ENCODE results near the gene CHST5. TPM values are rescaled to one million over a fixed set of nuclear protein-coding genes. Genes with fewer than 3 reads are reported as not detected.

Gene CHST5
- total and polyA plus RNA-seq, 2 of the 13 experiments (the other 11 are each of a cell fraction or from before 2014, with no cell fraction given) = 0.05 TPM; not detected in 1

DNA sequence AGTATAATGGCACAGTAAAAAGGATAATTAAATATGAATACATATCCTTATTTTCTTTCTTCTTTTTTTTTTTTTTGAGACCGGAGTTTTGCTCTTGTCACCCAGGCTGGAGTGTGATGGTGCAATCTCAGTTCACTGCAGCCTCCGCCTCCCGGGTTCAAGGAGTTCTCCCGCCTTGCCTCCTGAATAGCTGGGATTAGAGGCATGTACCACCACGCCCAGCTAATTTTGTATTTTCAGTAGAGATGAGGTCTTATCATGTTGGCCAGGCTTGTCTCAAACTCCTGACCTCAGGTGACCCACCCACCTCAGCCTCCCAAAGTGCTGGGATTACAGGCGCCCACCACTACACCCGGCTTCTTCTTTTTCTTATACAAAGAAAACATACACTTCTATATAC, 42.3 kb upstream of the CHST5 start (continued):
- TF ChIP-seq ZNF678 (CRISPR knock-in tag; IDR thresholded peaks at IDR 0.05) = no peak
- no peak for TF ChIP-seq BCL6 (CRISPR knock-in tag; IDR thresholded peaks at IDR 0.05)
- no peak for TF ChIP-seq ZNF83 (CRISPR knock-in tag; IDR thresholded peaks at IDR 0.05; ENCODE audit: borderline replicate concordance)
- no peak for TF ChIP-seq ZNF383 (CRISPR knock-in tag; IDR thresholded peaks at IDR 0.05; ENCODE audit: borderline replicate concordance)
- TF ChIP-seq ATM (IDR thresholded peaks at IDR 0.05; ENCODE audit: borderline replicate concordance) = no peak

DNA sequence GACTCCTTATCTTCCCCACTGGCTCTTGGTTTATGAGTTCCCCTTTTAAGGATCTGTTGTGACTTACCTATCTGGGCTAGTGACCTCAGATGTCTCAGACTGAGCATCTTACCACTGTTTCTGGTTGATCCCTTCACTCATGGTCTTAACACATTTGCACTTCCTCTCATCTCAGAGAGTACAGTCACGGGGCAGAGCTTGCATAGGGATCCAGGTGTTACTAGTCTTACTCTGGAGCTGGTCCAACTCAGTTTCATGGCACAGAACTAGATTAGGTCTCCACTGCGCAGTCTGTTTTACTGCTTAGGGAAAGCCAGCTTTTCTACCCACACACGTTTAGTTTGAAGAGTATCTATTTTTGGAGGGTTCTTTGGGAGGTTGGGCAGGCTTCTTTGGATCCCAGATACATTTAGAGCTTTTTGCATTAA, 40.5 kb upstream of the CHST5 start:
- no peaks in the 10 kb centered on the region for H3K27me3 ChIP-seq (ENCODE audit: control insufficient read depth in 1 of 2, insufficient read depth in 2 of 2, low read length in 2 of 2)
- no peaks in the 10 kb centered on the region for H3K4me1 ChIP-seq (ENCODE audit: insufficient read depth, low read length)
- WGBS (ENCODE audit: low lambda C conversion rate) = 96% methylated on average over 3 of the region's 3 CpGs
- no peak for FAIRE-seq
- BruUV-seq (replicated peaks) = no TSS peak
- no peak overlapping the region for H3K4me2 ChIP-seq (ENCODE audit: low read depth, low read length)
- in situ Hi-C loops (cut with HindIII; ENCODE audit: extremely low pct_ligation_motif_present, low pct_unique_long_range_greater_than_20kb) (no loop called here), intact Hi-C loops (cut with micrococcal nuclease; ENCODE audit: unreplicated experiment) (no loop called here)
- CTCF ChIA-PET (ENCODE audit: low intra/inter-chr PET ratio, low total read pairs) = no interaction called here
- H3K9me3 ChIP-seq (ENCODE audit: low read length) = no peaks in the 10 kb centered on the region
- no peak overlapping the region for H3K4me3 ChIP-seq (replicated peaks in 1 of 3; ENCODE audit: insufficient read depth in 1 of 3, low read depth in 2 of 3, low read length in 3 of 3)
- ATAC-seq = no peak
- H2AFZ ChIP-seq (ENCODE audit: low read length) = no peak overlapping the region
- DNase-seq (ENCODE audit: low spot score) = no peak
- no peak overlapping the region for H3K9ac ChIP-seq (ENCODE audit: insufficient read depth, low read depth, low read length)
- peaks cover 17 to 68% of the 10 kb centered on the region in 2 experiments for H3K36me3 ChIP-seq (replicated peaks in 1 of 2; ENCODE audit: control insufficient read depth in 1 of 2, insufficient read depth in 2 of 2, low read length in 2 of 2)
- POLR2A ChIA-PET = no interaction called here
- no peaks in the 10 kb centered on the region for H3K79me2 ChIP-seq (ENCODE audit: insufficient read depth, low read length)
- no peak for TF ChIP-seq ZNF441 (CRISPR knock-in tag; IDR thresholded peaks at IDR 0.05; ENCODE audit: borderline replicate concordance)
- TF ChIP-seq ZNF432 (CRISPR knock-in tag; IDR thresholded peaks at IDR 0.05; ENCODE audit: borderline replicate concordance) = no peak
- TF ChIP-seq NAIF1 (CRISPR knock-in tag; IDR thresholded peaks at IDR 0.05; ENCODE audit: borderline replicate concordance) = no peak
- TF ChIP-seq JDP2 (CRISPR knock-in tag; IDR thresholded peaks at IDR 0.05; ENCODE audit: borderline replicate concordance) = no peak
- TF ChIP-seq, protein P1, sequence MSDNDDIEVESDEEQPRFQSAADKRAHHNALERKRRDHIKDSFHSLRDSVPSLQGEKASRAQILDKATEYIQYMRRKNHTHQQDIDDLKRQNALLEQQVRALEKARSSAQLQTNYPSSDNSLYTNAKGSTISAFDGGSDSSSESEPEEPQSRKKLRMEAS (IDR thresholded peaks at IDR 0.05) = no peak
- no peak for TF ChIP-seq GABPA (IDR thresholded peaks at IDR 0.05; ENCODE audit: low read depth, low read length)
- no peak for TF ChIP-seq GABPA (CRISPR knock-in tag; IDR thresholded peaks at IDR 0.05; ENCODE audit: low read depth)
- TF ChIP-seq ZNF337 (CRISPR knock-in tag; IDR thresholded peaks at IDR 0.05; ENCODE audit: borderline replicate concordance, low read depth) = no peak
- no peak for TF ChIP-seq ZNF619 (CRISPR knock-in tag; IDR thresholded peaks at IDR 0.05)
- TF ChIP-seq WIZ (CRISPR knock-in tag; IDR thresholded peaks at IDR 0.05) = no peak
- TF ChIP-seq SRY (CRISPR knock-in tag; IDR thresholded peaks at IDR 0.05) = no peak
- TF ChIP-seq HOXA7 (CRISPR knock-in tag; IDR thresholded peaks at IDR 0.05) = no peak
- no peak for TF ChIP-seq SP140L (CRISPR knock-in tag; IDR thresholded peaks at IDR 0.05; ENCODE audit: borderline replicate concordance)
- no peak for TF ChIP-seq EZH2 (conservative IDR thresholded peaks at IDR 0.05; ENCODE audit: low read depth, low read length)
- TF ChIP-seq, protein P2, sequence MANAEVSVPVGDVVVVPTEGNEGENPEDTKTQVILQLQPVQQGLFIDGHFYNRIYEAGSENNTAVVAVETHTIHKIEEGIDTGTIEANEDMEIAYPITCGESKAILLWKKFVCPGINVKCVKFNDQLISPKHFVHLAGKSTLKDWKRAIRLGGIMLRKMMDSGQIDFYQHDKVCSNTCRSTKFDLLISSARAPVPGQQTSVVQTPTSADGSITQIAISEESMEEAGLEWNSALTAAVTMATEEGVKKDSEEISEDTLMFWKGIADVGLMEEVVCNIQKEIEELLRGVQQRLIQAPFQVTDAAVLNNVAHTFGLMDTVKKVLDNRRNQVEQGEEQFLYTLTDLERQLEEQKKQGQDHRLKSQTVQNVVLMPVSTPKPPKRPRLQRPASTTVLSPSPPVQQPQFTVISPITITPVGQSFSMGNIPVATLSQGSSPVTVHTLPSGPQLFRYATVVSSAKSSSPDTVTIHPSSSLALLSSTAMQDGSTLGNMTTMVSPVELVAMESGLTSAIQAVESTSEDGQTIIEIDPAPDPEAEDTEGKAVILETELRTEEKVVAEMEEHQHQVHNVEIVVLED (CRISPR knock-in tag; IDR thresholded peaks at IDR 0.05; ENCODE audit: borderline replicate concordance) = no peak
- no peaks in the 10 kb centered on the region for H4K20me1 ChIP-seq (ENCODE audit: insufficient read depth, low read length)
- H3K27ac ChIP-seq (ENCODE audit: extremely low read length, insufficient read depth, low read length) = no peak overlapping the region

All from HepG2 (cell line).